ENCODE results near the gene SRGAP3. TPM values are rescaled to one million over a fixed set of nuclear protein-coding genes. Genes with fewer than 3 reads are reported as not detected.
A peak's percentile ranks its signal among the peaks of the same experiment; 100 is the strongest.

SRGAP3 gene
- total and polyA plus RNA-seq, 2 experiments from 2014 or later, result 6.0 to 15.7 TPM

- Histone ChIP-seq H3K4me3 (no peak overlapping the region), H3K9me3 (ENCODE audit: low read depth) (no peaks in the 10 kb centered on the region), H3K27me3 (no peaks in the 10 kb centered on the region), H3K27ac (no peak overlapping the region), H3K36me3 (no peaks in the 10 kb centered on the region), H3K4me1 (ENCODE audit: low read depth) (peaks cover 14% of the 10 kb centered on the region)
- no peak for TF ChIP-seq CTCF (IDR thresholded peaks at IDR 0.05; ENCODE audit: low read depth, low read length)
- no peak for DNase-seq (ENCODE audit: low read depth in 1 of 2, low spot score in 1 of 2)
Observed at GRCh38 chr3:9104121-9104520, 145.3 kb downstream of the SRGAP3 start.

- peaks cover 4% of the 10 kb centered on the region for H3K27me3 ChIP-seq
- H3K36me3 ChIP-seq, result no peaks in the 10 kb centered on the region
- H3K9me3 ChIP-seq (ENCODE audit: low read depth), result no peaks in the 10 kb centered on the region
- peak overlapping the region; percentile 39 for H3K27ac ChIP-seq
- H3K4me1 ChIP-seq (ENCODE audit: low read depth), result peaks cover 9% of the 10 kb centered on the region
- TF ChIP-seq CTCF (IDR thresholded peaks at IDR 0.05; ENCODE audit: low read depth, low read length), result no peak
- no peak overlapping the region for H3K4me3 ChIP-seq
- DNase-seq (ENCODE audit: low read depth in 1 of 2, low spot score in 1 of 2), result peak in 1 of 2 donors; percentile 17
Observed at GRCh38 chr3:9102240-9102981, 147.0 kb downstream of the SRGAP3 start.

GRCh38 chr3:9101286-9101685 is 148.2 kb downstream of the SRGAP3 start:
- Histone ChIP-seq H3K4me1 (ENCODE audit: low read depth) (peaks cover 9% of the 10 kb centered on the region), H3K27ac (no peak overlapping the region), H3K27me3 (peaks cover 4% of the 10 kb centered on the region), H3K9me3 (ENCODE audit: low read depth) (no peaks in the 10 kb centered on the region), H3K36me3 (no peaks in the 10 kb centered on the region), H3K4me3 (no peak overlapping the region)
- no peak for TF ChIP-seq CTCF (IDR thresholded peaks at IDR 0.05; ENCODE audit: low read depth, low read length)
- DNase-seq (ENCODE audit: low read depth in 1 of 2, low spot score in 1 of 2), result no peak

GRCh38 chr3:9100513-9100894 is 148.9 kb downstream of the SRGAP3 start:
- no peak overlapping the region for H3K27ac ChIP-seq

GRCh38 chr3:9099702-9100512 is 149.5 kb downstream of the SRGAP3 start:
- Histone ChIP-seq H3K4me1 (ENCODE audit: low read depth) (peaks cover 9% of the 10 kb centered on the region), H3K36me3 (no peaks in the 10 kb centered on the region), H3K9me3 (ENCODE audit: low read depth) (no peaks in the 10 kb centered on the region), H3K4me3 (no peak overlapping the region), H3K27ac (no peak overlapping the region), H3K27me3 (peaks cover 4% of the 10 kb centered on the region)
- DNase-seq (ENCODE audit: low read depth in 1 of 2, low spot score in 1 of 2), result no peak
- no peak for TF ChIP-seq CTCF (IDR thresholded peaks at IDR 0.05; ENCODE audit: low read depth, low read length)

More at GRCh38 chr3:9100513-9100894, 148.9 kb downstream of the SRGAP3 start:
- no peak for TF ChIP-seq CTCF (IDR thresholded peaks at IDR 0.05; ENCODE audit: low read depth, low read length)
- Histone ChIP-seq H3K36me3 (no peaks in the 10 kb centered on the region), H3K4me1 (ENCODE audit: low read depth) (peaks cover 9% of the 10 kb centered on the region), H3K9me3 (ENCODE audit: low read depth) (no peaks in the 10 kb centered on the region), H3K4me3 (no peak overlapping the region), H3K27me3 (peaks cover 4% of the 10 kb centered on the region)
- no peak for DNase-seq (ENCODE audit: low read depth in 1 of 2, low spot score in 1 of 2)
